Spleen (tissue), 11 donors: ENCODE results near the gene HDAC9. TPM values are rescaled to one million over a fixed set of nuclear protein-coding genes. Genes with fewer than 3 reads are reported as not detected.

Experiments
- DNase-seq: peaks from one replicate; pipeline ENCODE4 v3.0.0-alpha.2; 2020
- H3K27ac ChIP-seq, 8 donors: fragments of 200-600 bp; sonication (generic) in 7 of 8; 1 replicate in 4 of 8; 2 replicates in 4 of 8; pipeline versions ENCODE4 v1.5.0 to v1.8.0; 2016 to 2021; ENCODE audit warnings: inconsistent platforms in 4 of 8, mild to moderate bottlenecking in 4 of 8, moderate library complexity in 1 of 8
- H3K27me3 ChIP-seq, 7 donors: fragments of 200-600 bp; sonication (generic) in 6 of 7; replicated peaks in 1 of 7; 1 replicate in 4 of 7; 2 replicates in 3 of 7; pipeline versions ENCODE4 v1.5.0 to v1.8.0; 2016 to 2021; ENCODE audit warnings: inconsistent platforms in 3 of 7, mild to moderate bottlenecking in 1 of 7
- H3K36me3 ChIP-seq, 6 donors: fragments of 200-600 bp; sonication (generic) in 5 of 6; 1 replicate in 4 of 6; 2 replicates in 2 of 6; pipeline versions ENCODE4 v1.5.0 to v1.8.0; 2016 to 2021; ENCODE audit warnings: inconsistent platforms in 2 of 6
- H3K4me1 ChIP-seq, 6 donors: fragments of 200-600 bp; sonication (generic) in 5 of 6; 1 replicate in 3 of 6; 2 replicates in 3 of 6; pipeline versions ENCODE4 v1.5.0 to v1.8.0; 2016 to 2021; ENCODE audit warnings: inconsistent platforms in 3 of 6
- H3K4me3 ChIP-seq, 8 donors: fragments of 200-600 bp; sonication (generic) in 7 of 8; 1 replicate in 4 of 8; 2 replicates in 4 of 8; pipeline versions ENCODE4 v1.5.0 to v1.8.0; 2016 to 2021; ENCODE audit warnings: inconsistent platforms in 4 of 8, mild to moderate bottlenecking in 4 of 8, moderate library complexity in 2 of 8
- H3K9me3 ChIP-seq, 8 donors: fragments of 200-600 bp; sonication (generic) in 7 of 8; 1 replicate in 4 of 8; 2 replicates in 4 of 8; pipeline versions ENCODE4 v1.5.0 to v1.8.0; 2016 to 2021; ENCODE audit warnings: inconsistent platforms in 4 of 8
- POLR2A ChIP-seq, 3 donors: fragments of 450-650 bp; IDR thresholded peaks; one replicate each; pipeline ENCODE4 v1.5.1; 2017; ENCODE audit warnings: antibody characterized with exemption in 3 of 3, mild to moderate bottlenecking in 1 of 3
- POLR2AphosphoS5 ChIP-seq, 3 donors: sonication (generic); formaldehyde crosslinking; IDR thresholded peaks; one replicate each; pipeline ENCODE4 v1.5.1; 2017; ENCODE audit warnings: antibody characterized with exemption in 3 of 3
- WGBS, 5 donors: extraction: QIAGEN DNeasy Blood & Tissue Kit in 3 of 5; methylation state at CpG; one replicate each; pipeline versions ENCODE4 v1.1.5 to v1.1.7; 2013 to 2018; 5-methylcytosine and 5-hydroxymethylcytosine counted together
- intact Hi-C: fragments of 100-400 bp; cut with DNase I; formaldehyde crosslinking; loops from one replicate; pipeline ENCODE4 v1.15.0; 2023; ENCODE audit warnings: low total_unique reads
- polyA plus RNA-seq, 3 donors: library from polyadenylated mRNA; stranded (reverse); fragments of 200-250 nt; gene quantifications; one replicate each; pipeline ENCODE4 v1.2.1, GENCODE V29; 2013
- total RNA-seq, 7 donors: library from RNA; depleted of rRNA in 3 of 7; stranded (reverse); fragments of >200 nt in 3 of 7; fragmentation: NEBNext Ultra II Directional in 4 of 7; extraction: Animal tissue kit (Norgen Biotek cat#: 25700) in 4 of 7; gene quantifications; one replicate each; pipeline versions ENCODE4 v1.1.0 to v1.2.1, GENCODE V29; 2016 to 2021
- TF ChIP-seq, protein P1 (sequence below), 11 experiments: fragments of 200-600 bp in 7 of 11; fragments of 450-650 bp in 4 of 11; sonication (generic) in 4 of 11; IDR thresholded peaks in 8 of 11; conservative IDR thresholded peaks in 3 of 11; 1 replicate in 7 of 11; 2 replicates in 4 of 11; pipeline versions ENCODE4 v1.4.0 to v1.8.0; 2016 to 2021; ENCODE audit warnings: antibody characterized with exemption in 11 of 11, inconsistent platforms in 4 of 11, mild to moderate bottlenecking in 1 of 11
- donor health status: healthy with polysubstance abuse.
- donor health status: DM: no; HTN: no; CAD: no; lungs with moderate emphysema.
- donor health status: DM: no; HTN: no; CAD: no.
- donor health status: Bipolar disorder and iron deficiency.
- donor health status: healthy.
- donor health status: DM: no; HTN: no; CAD: no.
- donor health status: DM: yes; HTN: yes; CAD: no.

The HDAC9 gene
- total and polyA plus RNA-seq, 10 donors, result 15.9 to 100 (median 66.1) TPM

DNA sequence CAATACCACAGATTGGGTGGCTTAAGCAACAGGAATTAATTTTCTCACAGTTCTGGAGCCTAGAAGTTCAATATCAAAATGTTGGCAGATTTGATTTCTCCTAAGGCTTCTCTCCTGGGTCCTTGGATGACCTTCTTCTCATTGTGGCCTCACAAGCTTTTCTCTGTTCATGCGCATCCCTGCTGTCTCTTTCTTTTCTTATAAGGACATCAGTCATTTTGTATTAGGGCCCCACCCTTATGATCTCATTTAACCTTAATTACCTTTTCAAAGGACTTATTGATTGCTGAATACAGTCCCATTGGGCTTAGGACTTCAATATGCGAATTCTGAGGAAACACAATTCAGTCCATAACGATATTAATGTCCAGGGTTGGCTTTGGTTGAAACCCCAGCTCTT lies 285.4 kb downstream of the HDAC9 start:
- no peaks in the 10 kb centered on the region for H3K4me1 ChIP-seq
- no peak for DNase-seq
- H3K36me3 ChIP-seq, result no peaks in the 10 kb centered on the region
- H3K27me3 ChIP-seq, result no peaks in the 10 kb centered on the region
- no peak overlapping the region for H3K4me3 ChIP-seq
- TF ChIP-seq, protein P1, sequence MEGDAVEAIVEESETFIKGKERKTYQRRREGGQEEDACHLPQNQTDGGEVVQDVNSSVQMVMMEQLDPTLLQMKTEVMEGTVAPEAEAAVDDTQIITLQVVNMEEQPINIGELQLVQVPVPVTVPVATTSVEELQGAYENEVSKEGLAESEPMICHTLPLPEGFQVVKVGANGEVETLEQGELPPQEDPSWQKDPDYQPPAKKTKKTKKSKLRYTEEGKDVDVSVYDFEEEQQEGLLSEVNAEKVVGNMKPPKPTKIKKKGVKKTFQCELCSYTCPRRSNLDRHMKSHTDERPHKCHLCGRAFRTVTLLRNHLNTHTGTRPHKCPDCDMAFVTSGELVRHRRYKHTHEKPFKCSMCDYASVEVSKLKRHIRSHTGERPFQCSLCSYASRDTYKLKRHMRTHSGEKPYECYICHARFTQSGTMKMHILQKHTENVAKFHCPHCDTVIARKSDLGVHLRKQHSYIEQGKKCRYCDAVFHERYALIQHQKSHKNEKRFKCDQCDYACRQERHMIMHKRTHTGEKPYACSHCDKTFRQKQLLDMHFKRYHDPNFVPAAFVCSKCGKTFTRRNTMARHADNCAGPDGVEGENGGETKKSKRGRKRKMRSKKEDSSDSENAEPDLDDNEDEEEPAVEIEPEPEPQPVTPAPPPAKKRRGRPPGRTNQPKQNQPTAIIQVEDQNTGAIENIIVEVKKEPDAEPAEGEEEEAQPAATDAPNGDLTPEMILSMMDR (IDR thresholded peaks at IDR 0.05 in 8 of 11, conservative IDR thresholded peaks at IDR 0.05 in 3 of 11), result no peak
- TF ChIP-seq POLR2AphosphoS5 (IDR thresholded peaks at IDR 0.05) (no peak), POLR2A (IDR thresholded peaks at IDR 0.05) (no peak)
- H3K9me3 ChIP-seq, result no peaks in the 10 kb centered on the region
- 85 to 98% (median 88%) methylated on average over 3 of the region's 3 CpGs for WGBS, 5 donors
- H3K27ac ChIP-seq, result no peak overlapping the region
- intact Hi-C loops, result no loop called here

DNA sequence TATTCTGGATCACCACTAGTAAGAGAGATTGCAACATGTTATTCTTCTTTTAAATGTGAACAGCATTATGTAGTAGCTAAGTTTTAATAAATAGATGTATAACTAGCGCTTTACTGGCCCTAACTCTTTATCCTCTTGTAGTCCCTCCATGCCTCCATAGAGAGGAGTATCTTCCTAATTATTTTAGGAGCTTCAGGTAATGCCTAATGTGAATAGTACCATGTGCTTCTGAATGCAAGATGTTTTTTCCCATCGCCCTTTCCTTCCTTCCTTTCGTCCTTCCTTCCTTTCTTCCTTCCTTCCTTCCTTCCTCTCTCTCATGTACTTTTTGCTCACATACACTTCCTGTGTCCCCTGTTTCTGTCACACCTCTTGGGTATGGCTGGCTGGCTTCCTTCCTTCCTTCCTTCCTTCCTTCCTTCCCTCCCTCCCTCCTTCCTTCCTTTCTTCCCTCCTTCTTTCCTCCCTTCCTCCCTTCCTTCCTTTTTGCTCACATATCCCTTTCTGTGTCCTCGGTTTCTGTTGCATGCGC lies 290.7 kb downstream of the HDAC9 start:
- no peaks in the 10 kb centered on the region for H3K4me1 ChIP-seq
- H3K4me3 ChIP-seq, result no peak overlapping the region
- H3K27me3 ChIP-seq, result no peaks in the 10 kb centered on the region
- H3K9me3 ChIP-seq, result peaks cover 0 to 6% (median 0%) of the 10 kb centered on the region in 8 donors
- no peak overlapping the region for H3K27ac ChIP-seq
- H3K36me3 ChIP-seq, result no peaks in the 10 kb centered on the region
- TF ChIP-seq POLR2A (IDR thresholded peaks at IDR 0.05) (no peak), POLR2AphosphoS5 (IDR thresholded peaks at IDR 0.05) (no peak)
- TF ChIP-seq, protein P1 (IDR thresholded peaks at IDR 0.05 in 8 of 11, conservative IDR thresholded peaks at IDR 0.05 in 3 of 11), result no peak
- intact Hi-C loops, result no loop called here
- DNase-seq, result no peak
- WGBS, 5 donors, result 83 to 93% (median 88%) methylated on average over 5 of the region's 5 CpGs

DNA sequence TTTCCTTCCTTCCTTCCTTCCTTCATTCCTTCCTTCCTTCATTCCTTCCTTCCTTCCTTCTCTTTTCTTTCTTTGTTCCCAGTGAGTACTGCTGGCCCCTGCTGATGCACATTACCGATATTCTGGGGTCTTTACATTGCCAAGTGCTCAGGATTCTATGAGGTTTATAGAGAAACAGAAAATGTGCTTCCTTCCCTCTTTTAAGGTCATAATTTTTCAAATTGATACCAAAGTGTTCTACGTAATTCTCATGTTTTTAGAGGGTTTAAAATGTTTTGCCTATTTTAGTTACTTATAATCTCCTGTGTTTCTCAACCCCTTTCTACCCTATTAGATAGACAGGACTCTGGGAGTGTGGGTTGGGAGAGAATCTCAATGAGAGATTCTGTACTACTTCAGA lies 291.2 kb downstream of the HDAC9 start:
- WGBS, 5 donors, result 84 to 94% (median 90%) methylated on average over 2 of the region's 2 CpGs
- H3K4me3 ChIP-seq, result no peak overlapping the region

DNA sequence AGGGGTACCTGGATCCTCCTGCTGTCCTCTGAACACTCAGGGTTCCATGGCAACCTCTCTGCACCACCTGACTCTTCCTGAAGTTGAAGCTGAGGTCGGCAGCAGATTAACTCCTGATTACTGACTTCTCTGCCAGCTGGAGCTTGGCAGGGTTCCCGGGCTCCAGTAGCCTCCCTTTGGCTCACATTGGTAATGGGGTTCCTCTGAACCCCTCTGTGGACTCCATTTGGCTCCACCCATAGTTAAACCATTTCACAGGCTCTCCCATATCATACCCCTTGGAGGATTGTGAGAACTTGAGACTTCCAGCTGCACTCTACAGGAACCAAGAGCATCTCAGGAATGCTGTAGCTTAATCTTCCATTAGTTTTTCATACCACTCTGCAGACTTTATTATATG lies 292.5 kb downstream of the HDAC9 start:
- DNase-seq, result no peak
- no peak for TF ChIP-seq POLR2AphosphoS5 (IDR thresholded peaks at IDR 0.05)
- TF ChIP-seq, protein P1 (IDR thresholded peaks at IDR 0.05 in 8 of 11, conservative IDR thresholded peaks at IDR 0.05 in 3 of 11), result no peak
- TF ChIP-seq POLR2A (IDR thresholded peaks at IDR 0.05), result no peak
- no peaks in the 10 kb centered on the region for H3K4me1 ChIP-seq
- 73 to 93% (median 88%) methylated on average over 2 of the region's 2 CpGs for WGBS, 5 donors
- H3K9me3 ChIP-seq, result peaks cover 0 to 6% (median 0%) of the 10 kb centered on the region in 8 donors
- intact Hi-C loops, result no loop called here
- no peaks in the 10 kb centered on the region for H3K27me3 ChIP-seq
- no peaks in the 10 kb centered on the region for H3K36me3 ChIP-seq
- H3K4me3 ChIP-seq, result no peak overlapping the region
- H3K27ac ChIP-seq, result no peak overlapping the region

More for the DNA sequence above, 291.2 kb downstream of the HDAC9 start:
- Histone ChIP-seq H3K9me3 (peaks cover 0 to 6% (median 0%) of the 10 kb centered on the region in 8 donors), H3K27ac (no peak overlapping the region), H3K27me3 (no peaks in the 10 kb centered on the region), H3K4me1 (no peaks in the 10 kb centered on the region), H3K36me3 (no peaks in the 10 kb centered on the region)
- DNase-seq, result no peak
- TF ChIP-seq, protein P1 (IDR thresholded peaks at IDR 0.05 in 8 of 11, conservative IDR thresholded peaks at IDR 0.05 in 3 of 11), result no peak
- no peak for TF ChIP-seq POLR2A (IDR thresholded peaks at IDR 0.05)
- no peak for TF ChIP-seq POLR2AphosphoS5 (IDR thresholded peaks at IDR 0.05)
- intact Hi-C loops, result no loop called here
